K562 (cell line): ENCODE results near the gene TTC28. TPM values are rescaled to one million over a fixed set of nuclear protein-coding genes. Genes with fewer than 3 reads are reported as not detected.

ENCODE experiments used
- ATAC-seq: fragments of 200-7000 bp; cut with Tn5 transposase; 3 replicates; pipeline ENCODE4 v1.9.1; 2020; ENCODE audit warnings: moderate library complexity
- BruUV-seq: library from RNA; stranded (reverse); fragments of 400-500 nt; replicated peaks from 2 replicates; lab custom pipeline; 2021; lab: Mats Ljungman, UMichigan
- CTCF ChIA-PET: fragments of 300-600 bp; formaldehyde crosslinking; extraction: SDS; loops from one replicate; lab custom pipeline; 2021; ENCODE audit warnings: low intra/inter-chr PET ratio; lab: Yijun Ruan, JAX
- POLR2A ChIA-PET: fragments of 300-600, 350-650 bp; sonication (Branson Sonifier 250); formaldehyde crosslinking; extraction: SDS; loops from one replicate; lab custom pipeline; 2021; ENCODE audit warnings: antibody characterized with exemption, inconsistent platforms; lab: Yijun Ruan, JAX
- DNase-seq, 4 experiments: peaks; one replicate each; pipeline versions ENCODE4 v3.0.0 to v3.0.0-alpha.2; 2011 to 2018; ENCODE audit warnings: low spot score in 3 of 4, mixed read lengths in 3 of 4; ENCODE audit errors: extremely low read depth in 1 of 4
- FAIRE-seq: peaks from 2 replicates; lab custom pipeline; 2011; peaks lifted over from hg19 to GRCh38; lab: Jason Lieb, UNC
- H2AFZ ChIP-seq: 2 replicates; pipeline ENCODE4 v1.6.0; 2011; ENCODE audit warnings: low read depth, low read length, control low read depth, inconsistent platforms
- H3K27ac ChIP-seq: fragments of 200-600 bp; 3 replicates; pipeline ENCODE4 v1.8.0; 2011; ENCODE audit warnings: low read depth, mild to moderate bottlenecking, control low read depth, inconsistent platforms, low read length, moderate library complexity, mixed read lengths; ENCODE audit errors: extremely low read depth
- H3K27me3 ChIP-seq, 2 experiments: fragments of 300-600 bp in 1 of 2; 2 replicates in 1 of 2; 3 replicates in 1 of 2; pipeline versions ENCODE4 v1.6.0 to v1.8.0; 2011; ENCODE audit warnings: inconsistent platforms in 2 of 2, low read length in 2 of 2, mild to moderate bottlenecking in 1 of 2, mixed read lengths in 1 of 2, moderate library complexity in 1 of 2; ENCODE audit not compliant: control insufficient read depth in 2 of 2, insufficient read depth in 2 of 2
- H3K36me3 ChIP-seq: fragments of 300-600 bp; 3 replicates; pipeline ENCODE4 v1.8.0; 2011; ENCODE audit warnings: mild to moderate bottlenecking, low read length, inconsistent platforms; ENCODE audit not compliant: control insufficient read depth, insufficient read depth
- H3K4me1 ChIP-seq, 2 experiments: fragments of 200-600 bp in 1 of 2; replicated peaks in 1 of 2; 2 replicates in 1 of 2; 3 replicates in 1 of 2; pipeline versions ENCODE4 v1.5.1 to v1.8.0; 2011; ENCODE audit warnings: inconsistent platforms in 2 of 2, low read length in 2 of 2, mild to moderate bottlenecking in 1 of 2, mixed read lengths in 1 of 2, moderate library complexity in 1 of 2; ENCODE audit not compliant: control insufficient read depth in 2 of 2, insufficient read depth in 2 of 2
- H3K4me2 ChIP-seq: 2 replicates; pipeline ENCODE4 v1.6.1; 2011; ENCODE audit warnings: low read length, control low read depth, inconsistent platforms, mixed read lengths; ENCODE audit not compliant: insufficient read depth
- H3K4me3 ChIP-seq: fragments of 200-600 bp; sonication (generic), shearing (Covaris generic); 2 replicates; pipeline ENCODE4 v1.5.1; 2016; ENCODE audit warnings: control low read depth, inconsistent platforms
- H3K79me2 ChIP-seq: fragments of 200-600 bp; 3 replicates; pipeline ENCODE4 v1.8.0; 2011; ENCODE audit warnings: low read length, inconsistent platforms; ENCODE audit not compliant: control insufficient read depth, insufficient read depth
- H3K9ac ChIP-seq, 2 experiments: 2 replicates each; pipeline versions ENCODE4 v1.6.0 to v1.6.1; 2011; ENCODE audit warnings: low read depth in 2 of 2, low read length in 2 of 2, control low read depth in 1 of 2, inconsistent platforms in 1 of 2, mild to moderate bottlenecking in 1 of 2, mixed read lengths in 1 of 2; ENCODE audit not compliant: insufficient read depth in 1 of 2
- H3K9me1 ChIP-seq: one replicate; pipeline ENCODE4 v1.6.0; 2011; ENCODE audit warnings: inconsistent platforms, mild to moderate bottlenecking, low read length, moderate library complexity; ENCODE audit not compliant: control insufficient read depth, insufficient read depth
- H3K9me3 ChIP-seq: replicated peaks from 2 replicates; pipeline ENCODE4 v1.5.1; 2011; ENCODE audit warnings: low read depth, low read length, inconsistent platforms; ENCODE audit not compliant: control insufficient read depth, insufficient read depth
- H4K20me1 ChIP-seq: replicated peaks from 2 replicates; pipeline ENCODE4 v1.6.1; 2011; ENCODE audit warnings: low read length, inconsistent platforms, mixed read lengths; ENCODE audit not compliant: control insufficient read depth, insufficient read depth
- ARHGAP35 ChIP-seq: fragments of 450-650 bp; IDR thresholded peaks from 2 replicates; pipeline ENCODE4 v1.6.1; 2018; ENCODE audit not compliant: partially characterized antibody
- CBX5 ChIP-seq: IDR thresholded peaks from 2 replicates; pipeline ENCODE4 v1.6.1; 2014; ENCODE audit warnings: low read depth, borderline replicate concordance
- CREB3 ChIP-seq: fragments of 450-650 bp; conservative IDR thresholded peaks from 2 replicates; pipeline ENCODE4 v1.6.1; 2016; ENCODE audit warnings: missing genetic modification characterization, low read depth, mild to moderate bottlenecking, missing compliant biosample characterization, moderate library complexity
- FOSL1 ChIP-seq: fragments of 200-800 bp; sonication (Bioruptor generic); conservative IDR thresholded peaks from 2 replicates; pipeline ENCODE4 v1.6.1; 2016; ENCODE audit warnings: missing genetic modification characterization, missing compliant biosample characterization
- KLF13 ChIP-seq: fragments of 450-650 bp; IDR thresholded peaks from 2 replicates; pipeline ENCODE4 v1.6.1; 2016; ENCODE audit warnings: missing genetic modification characterization, low read depth, mild to moderate bottlenecking, missing compliant biosample characterization, moderate library complexity, borderline replicate concordance
- MECOM ChIP-seq: fragments of 250-450 bp; sonication (Bioruptor Pico); IDR thresholded peaks from 2 replicates; pipeline ENCODE4 v1.8.0; 2022; ENCODE audit warnings: inconsistent platforms
- MEF2A ChIP-seq: IDR thresholded peaks from 2 replicates; pipeline ENCODE4 v1.6.1; 2011; ENCODE audit warnings: low read depth, mild to moderate bottlenecking, low read length, moderate library complexity; ENCODE audit not compliant: control insufficient read depth
- PATZ1 ChIP-seq: fragments of 250-450 bp; sonication (Bioruptor Pico); IDR thresholded peaks from 2 replicates; pipeline ENCODE4 v1.5.0; 2020; ENCODE audit warnings: mild to moderate bottlenecking, borderline replicate concordance
- RBM25 ChIP-seq: fragments of 200-400 bp; formaldehyde crosslinking; IDR thresholded peaks from 2 replicates; pipeline ENCODE4 v1.6.1; 2018; ENCODE audit warnings: low read length, low read depth, moderate library complexity; ENCODE audit not compliant: severe bottlenecking
- ZNF609 ChIP-seq: sonication (generic); formaldehyde crosslinking; IDR thresholded peaks from 2 replicates; pipeline ENCODE4 v1.8.1; 2023; ENCODE audit warnings: missing genetic modification reagents, mild to moderate bottlenecking, borderline replicate concordance
- ZNF766 ChIP-seq: fragments of 200-800 bp; sonication (Bioruptor generic); conservative IDR thresholded peaks from 2 replicates; pipeline ENCODE4 v1.6.1; 2016; ENCODE audit warnings: missing genetic modification characterization, missing compliant biosample characterization
- WGBS: fragments of 100-300 bp; shearing (Covaris generic); methylation state at CpG from one replicate; pipeline ENCODE4 v1.1.6; 2016; ENCODE audit warnings: low coverage, mixed read lengths; ENCODE audit not compliant: insufficient coverage; ENCODE audit errors: missing lambda C conversion rate; 5-methylcytosine and 5-hydroxymethylcytosine counted together
- in situ Hi-C: fragments of 300-500 bp; cut with MboI; formaldehyde crosslinking; loops from 4 replicates; pipeline ENCODE4 v1.15.0; 2018; ENCODE audit warnings: inconsistent platforms, mixed read lengths
- intact Hi-C: fragments of 100-400 bp; cut with micrococcal nuclease; formaldehyde crosslinking; loops from 2 replicates; pipeline ENCODE4 v1.14.2; 2022
- polyA plus RNA-seq, 8 experiments: library from polyadenylated mRNA; depleted of rRNA in 4 of 8; stranded (reverse) in 5 of 8; unstranded in 3 of 8; fragments of >200 nt; fragmentation: Nextera tagmentation in 2 of 8; fragmentation: Illumina TruSeq in 1 of 8; extraction: Ambion mirVana in 2 of 8; extraction: Trizol in 1 of 8; gene quantifications; 2 replicates each; pipeline versions ENCODE4 v1.2.1 to v1.2.3, GENCODE V29; 2011 to 2014; ENCODE audit warnings: inconsistent platforms in 1 of 8, missing spikeins in 1 of 8
- total RNA-seq, 7 experiments: library from RNA; depleted of rRNA in 6 of 7; stranded (reverse); fragments of >200 nt in 6 of 7; fragmentation: Illumina TruSeq in 2 of 7; extraction: Trizol in 2 of 7; gene quantifications; 2 replicates each; pipeline versions ENCODE4 v1.2.1 to v1.2.3, GENCODE V29; 2011 to 2021; ENCODE audit warnings: low replicate concordance in 1 of 7

Gene TTC28
- total and polyA plus RNA-seq, 9 of the 15 experiments (the other 6 are each of a cell fraction or from before 2014, with no cell fraction given) = 0.22 to 10.7 (median 3.1) TPM

- POLR2A ChIA-PET = no interaction called here
- Histone ChIP-seq H3K9me1 (no peaks in the 10 kb centered on the region), H3K27ac (no peak overlapping the region), H4K20me1 (no peaks in the 10 kb centered on the region), H3K4me2 (no peak overlapping the region), H3K9me3 (no peaks in the 10 kb centered on the region), H3K79me2 (no peaks in the 10 kb centered on the region), H3K36me3 (peaks cover 4% of the 10 kb centered on the region; the same call in 1 of the 3 replicates), H3K9ac (no peak overlapping the region), H3K4me3 (no peak overlapping the region), H2AFZ (no peak overlapping the region), H3K27me3 (no peaks in the 10 kb centered on the region), H3K4me1 (no peaks in the 10 kb centered on the region; a peak in 1 of 5 replicates)
- FAIRE-seq (no peak), DNase-seq (no peak), ATAC-seq (no peak)
- BruUV-seq = no TSS peak
- 42% methylated on average over 8 of the region's 9 CpGs for WGBS
- intact Hi-C loops (no loop called here), in situ Hi-C loops (no loop called here)
- CTCF ChIA-PET = no interaction called here
- TF ChIP-seq ZNF766 (CRISPR knock-in tag) = no peak
- no peak for TF ChIP-seq MECOM (CRISPR knock-in tag)
- no peak for TF ChIP-seq RBM25
- TF ChIP-seq PATZ1 (CRISPR knock-in tag) = no peak
- no peak for TF ChIP-seq CBX5
- no peak for TF ChIP-seq CREB3 (tag)
- no peak for TF ChIP-seq KLF13
- no peak for TF ChIP-seq ARHGAP35
- no peak for TF ChIP-seq MEF2A
- TF ChIP-seq FOSL1 (tag) = no peak
- TF ChIP-seq ZNF609 (CRISPR knock-in tag) = no peak
These were observed 574.2 kb downstream of the TTC28 start for GRCh38 chr22:28105413-28105812.
